ENCODE data around the gene CCDC66.

CCDC66 gene

GRCh38 chr3:56622381-56622780, 65.4 kb downstream of the CCDC66 start:
- no peak for DNase-seq (ENCODE audit: low spot score)

- DNase-seq (ENCODE audit: low spot score) = no peak
These were observed 67.8 kb downstream of the CCDC66 start for GRCh38 chr3:56624725-56625124.

- no peak for DNase-seq (ENCODE audit: low spot score)
These were observed 72.1 kb downstream of the CCDC66 start for GRCh38 chr3:56629047-56629446.

GRCh38 chr3:56629451-56629850, 72.5 kb downstream of the CCDC66 start:
- DNase-seq (ENCODE audit: low spot score) = no peak

- no peak for DNase-seq (ENCODE audit: low spot score)
These were observed 74.0 kb downstream of the CCDC66 start for GRCh38 chr3:56630966-56631365.

GRCh38 chr3:56633181-56633580, 76.2 kb downstream of the CCDC66 start:
- DNase-seq (ENCODE audit: low spot score) = no peak

GRCh38 chr3:56633602-56634535, 76.9 kb downstream of the CCDC66 start:
- DNase-seq (ENCODE audit: low spot score) = no peak

GRCh38 chr3:56645407-56645806, 88.4 kb downstream of the CCDC66 start:
- DNase-seq (ENCODE audit: low spot score) = no peak

- DNase-seq (ENCODE audit: low spot score) = no peak
These were observed 97.5 kb downstream of the CCDC66 start for GRCh38 chr3:56654460-56654859.

GRCh38 chr3:56655709-56656108, 98.7 kb downstream of the CCDC66 start:
- DNase-seq (ENCODE audit: low spot score) = no peak

- DNase-seq (ENCODE audit: low spot score) = no peak
These were observed 107.8 kb downstream of the CCDC66 start for GRCh38 chr3:56664823-56665222.

GRCh38 chr3:56667973-56668579, 111.1 kb downstream of the CCDC66 start:
- no peak for DNase-seq (ENCODE audit: low spot score)
